GM12878 (cell line): ENCODE results near the gene MAPK13. TPM values are rescaled to one million over a fixed set of nuclear protein-coding genes. Genes with fewer than 3 reads are reported as not detected.
A peak's percentile ranks its signal among the peaks of the same experiment; 100 is the strongest.

ENCODE experiments used
- ATAC-seq: fragments of 200-7000 bp; cut with Tn5 transposase; 3 replicates; pipeline ENCODE4 v1.9.1; 2020; ENCODE audit warnings: mild to moderate bottlenecking, moderate library complexity
- BruUV-seq: library from RNA; stranded (reverse); fragments of 400-500 nt; replicated peaks from 2 replicates; lab custom pipeline; 2021; lab: Mats Ljungman, UMichigan
- CTCF ChIA-PET: fragments of 300-600 bp; sonication (Branson Sonifier 250); formaldehyde crosslinking; extraction: SDS; loops from one replicate; lab custom pipeline; 2021; ENCODE audit warnings: inconsistent platforms; lab: Yijun Ruan, JAX
- POLR2A ChIA-PET: fragments of 350-600 bp; formaldehyde crosslinking; extraction: SDS; loops from one replicate; lab custom pipeline; 2021; ENCODE audit warnings: inconsistent platforms; lab: Charles Lee
- RAD21 ChIA-PET: fragments of 300-600 bp; sonication (Branson Sonifier 250); formaldehyde crosslinking; loops from one replicate; lab custom pipeline; 2023; ENCODE audit warnings: antibody characterized with exemption; ENCODE audit not compliant: unreplicated experiment; lab: Charles Lee
- SMC1A ChIA-PET: fragments of 300-600 bp; sonication (Branson Sonifier 250); formaldehyde crosslinking; loops from one replicate; lab custom pipeline; 2023; ENCODE audit not compliant: unreplicated experiment, uncharacterized antibody; lab: Charles Lee
- DNase-seq: peaks from one replicate; pipeline ENCODE4 v3.0.0-alpha.2; 2011; ENCODE audit warnings: low read depth, low spot score
- FAIRE-seq: peaks from 3 replicates; lab custom pipeline; 2011; peaks lifted over from hg19 to GRCh38; lab: Jason Lieb, UNC
- H2AFZ ChIP-seq: 2 replicates; pipeline ENCODE4 v1.6.0; 2011; ENCODE audit warnings: low read depth, low read length, control low read depth; ENCODE audit not compliant: control insufficient read depth
- H3K27ac ChIP-seq: 2 replicates; pipeline ENCODE4 v1.5.1; 2011; ENCODE audit warnings: control low read depth; ENCODE audit not compliant: control insufficient read depth, insufficient read depth
- H3K27me3 ChIP-seq, 2 experiments: replicated peaks in 1 of 2; 2 replicates each; pipeline versions ENCODE4 v1.6.0 to v1.6.1; 2011; ENCODE audit warnings: low read length in 1 of 2; ENCODE audit not compliant: control insufficient read depth in 2 of 2, insufficient read depth in 2 of 2
- H3K36me3 ChIP-seq, 2 experiments: 2 replicates each; pipeline ENCODE4 v1.5.1; 2011; ENCODE audit warnings: low read length in 1 of 2; ENCODE audit not compliant: control insufficient read depth in 2 of 2, insufficient read depth in 2 of 2
- H3K4me1 ChIP-seq: 2 replicates; pipeline ENCODE4 v1.6.1; 2011; ENCODE audit warnings: mild to moderate bottlenecking, low read length, moderate library complexity, mixed read lengths; ENCODE audit not compliant: control insufficient read depth, insufficient read depth
- H3K4me2 ChIP-seq: 2 replicates; pipeline ENCODE4 v1.6.0; 2011; ENCODE audit warnings: control low read depth; ENCODE audit not compliant: control insufficient read depth, insufficient read depth
- H3K4me3 ChIP-seq: fragments of 200-600 bp; sonication (generic); 2 replicates; pipeline ENCODE4 v1.5.1; 2016
- H3K79me2 ChIP-seq: 2 replicates; pipeline ENCODE4 v1.6.0; 2011; ENCODE audit warnings: low read length; ENCODE audit not compliant: control insufficient read depth, insufficient read depth
- H3K9ac ChIP-seq: 2 replicates; pipeline ENCODE4 v1.8.0; 2011; ENCODE audit warnings: low read length, control low read depth, mixed read lengths; ENCODE audit not compliant: control insufficient read depth, insufficient read depth
- H3K9me3 ChIP-seq: replicated peaks from 3 replicates; pipeline ENCODE4 v1.5.1; 2011; ENCODE audit warnings: mild to moderate bottlenecking, low read length; ENCODE audit not compliant: control insufficient read depth, insufficient read depth
- H4K20me1 ChIP-seq: 2 replicates; pipeline ENCODE4 v1.6.0; 2011; ENCODE audit not compliant: control insufficient read depth, insufficient read depth
- ESRRA ChIP-seq: IDR thresholded peaks from 2 replicates; pipeline ENCODE4 v1.6.1; 2012; ENCODE audit warnings: mild to moderate bottlenecking, low read length, improper control_type of control experiment
- IKZF2 ChIP-seq, 2 experiments: fragments of 450-650 bp; IDR thresholded peaks; 2 replicates each; pipeline ENCODE4 v1.6.1; 2017; ENCODE audit warnings: mild to moderate bottlenecking in 2 of 2, moderate library complexity in 2 of 2
- SMAD5 ChIP-seq: IDR thresholded peaks from 2 replicates; pipeline ENCODE4 v1.6.1; 2016; ENCODE audit warnings: antibody characterized with exemption, low read depth
- STAT3 ChIP-seq: IDR thresholded peaks from 2 replicates; pipeline ENCODE4 v1.6.1; 2011; ENCODE audit warnings: low read depth, low read length, improper control_type of control experiment
- WGBS: methylation state at CpG from one replicate; pipeline ENCODE4 v1.1.6; 2016; ENCODE audit warnings: low lambda C conversion rate; ENCODE audit not compliant: insufficient replicate concordance, insufficient coverage; ENCODE audit errors: missing lambda C conversion rate; 5-methylcytosine and 5-hydroxymethylcytosine counted together
- in situ Hi-C: fragments of 300-500 bp; cut with MboI; formaldehyde crosslinking; loops from 9 replicates; pipeline ENCODE4 v1.14.3; 2018; ENCODE audit warnings: mixed read lengths
- intact Hi-C: fragments of 100-400 bp; cut with micrococcal nuclease; formaldehyde crosslinking; loops from one replicate; pipeline ENCODE4 v1.14.2; 2022; ENCODE audit not compliant: unreplicated experiment
- polyA plus RNA-seq, 11 experiments: library from polyadenylated mRNA; depleted of rRNA in 4 of 11; unstranded in 6 of 11; stranded (reverse) in 5 of 11; fragments of >200 nt; fragmentation: Nextera tagmentation in 4 of 11; fragmentation: Illumina TruSeq in 1 of 11; extraction: Ambion mirVana in 4 of 11; extraction: Trizol in 1 of 11; gene quantifications; 1 replicate in 1 of 11; 2 replicates in 10 of 11; pipeline versions ENCODE4 v1.2.1 to v1.2.3, GENCODE V29; 2011 to 2016; ENCODE audit warnings: inconsistent platforms in 2 of 11, missing spikeins in 2 of 11, low read depth in 1 of 11
- total RNA-seq, 4 experiments: library from RNA; depleted of rRNA in 3 of 4; stranded (reverse); fragments of >200 nt in 3 of 4; fragmentation: Illumina TruSeq in 1 of 4; extraction: Trizol in 1 of 4; gene quantifications; 2 replicates each; pipeline versions ENCODE4 v1.2.1 to v1.2.3, GENCODE V29; 2013 to 2021
- TF ChIP-seq, protein P1 (sequence below): IDR thresholded peaks from 2 replicates; pipeline ENCODE4 v1.6.1; 2012; ENCODE audit warnings: mild to moderate bottlenecking, low read depth, low read length
- TF ChIP-seq, protein P2 (sequence below): IDR thresholded peaks from 2 replicates; pipeline ENCODE4 v1.6.1; 2011; ENCODE audit warnings: low read depth, mild to moderate bottlenecking, low read length, moderate library complexity, borderline replicate concordance; ENCODE audit errors: extremely low read depth

The MAPK13 gene
- total and polyA plus RNA-seq, 10 of the 15 experiments (the other 5 are each of a cell fraction or from before 2014, with no cell fraction given), result 1.8 to 48.0 (median 37.5) TPM

DNA sequence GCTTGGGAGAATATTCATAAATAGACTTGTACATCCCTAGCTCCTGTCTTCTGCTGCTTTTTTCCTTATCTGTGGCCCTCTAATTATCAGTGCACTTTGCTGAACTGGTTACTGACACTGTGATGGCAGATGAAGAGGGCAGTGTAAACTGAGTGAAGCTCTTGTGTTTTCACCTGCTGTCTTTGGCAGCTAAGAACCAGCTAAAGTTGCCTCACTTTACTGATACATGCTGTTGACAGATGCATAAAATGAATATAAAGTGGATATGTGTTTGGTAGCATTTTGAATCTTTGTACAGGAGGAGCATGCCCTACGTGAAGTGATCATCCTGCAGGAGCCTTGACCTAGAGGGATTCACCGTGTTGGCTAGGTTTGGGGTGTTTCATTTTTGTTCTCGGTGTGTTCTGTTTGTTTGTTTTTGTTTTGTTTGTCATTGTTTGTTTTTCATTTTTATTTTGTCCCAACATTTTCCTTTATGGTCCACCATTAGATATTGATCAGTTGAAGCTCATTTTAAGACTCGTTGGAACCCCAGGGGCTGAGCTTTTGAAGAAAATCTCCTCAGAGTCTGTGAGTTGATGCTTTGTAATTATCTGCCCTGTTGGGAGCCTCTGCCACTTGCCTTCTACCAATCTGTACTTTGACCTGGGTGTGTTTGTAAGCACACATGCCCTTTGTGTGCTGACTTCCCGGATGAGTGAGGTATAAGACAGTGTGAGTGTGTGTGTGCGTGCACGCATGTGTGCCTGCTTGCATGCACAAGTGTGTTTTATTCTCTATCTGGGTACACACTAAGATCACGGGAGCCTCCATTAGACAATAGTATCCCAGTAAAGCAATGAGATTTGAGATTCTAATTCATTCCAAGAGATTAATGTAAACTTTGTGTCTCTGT, 34.6 kb upstream of the MAPK13 start:
- WGBS, result 80% methylated on average over 8 of the region's 8 CpGs
- Histone ChIP-seq H3K4me1 (peaks cover 7% of the 10 kb centered on the region; the same call in 1 of the 2 replicates), H3K79me2 (no peaks in the 10 kb centered on the region), H3K27me3 (no peaks in the 10 kb centered on the region), H3K9me3 (no peaks in the 10 kb centered on the region), H4K20me1 (no peaks in the 10 kb centered on the region), H3K4me2 (no peak overlapping the region), H3K36me3 (peaks cover 1 to 8% of the 10 kb centered on the region in 2 experiments; a peak in 2 of 4 replicates), H3K4me3 (no peak overlapping the region), H3K27ac (no peak overlapping the region), H2AFZ (no peak overlapping the region), H3K9ac (no peak overlapping the region)
- ATAC-seq (peak; percentile 56), FAIRE-seq (no peak), DNase-seq (no peak)
- TF ChIP-seq IKZF2 (IDR thresholded peaks at IDR 0.05), result 0 out of 4 replicates have a peak, but pooled peaks of 1 of the 2 experiments have one; percentile 1
- TF ChIP-seq, protein P1, sequence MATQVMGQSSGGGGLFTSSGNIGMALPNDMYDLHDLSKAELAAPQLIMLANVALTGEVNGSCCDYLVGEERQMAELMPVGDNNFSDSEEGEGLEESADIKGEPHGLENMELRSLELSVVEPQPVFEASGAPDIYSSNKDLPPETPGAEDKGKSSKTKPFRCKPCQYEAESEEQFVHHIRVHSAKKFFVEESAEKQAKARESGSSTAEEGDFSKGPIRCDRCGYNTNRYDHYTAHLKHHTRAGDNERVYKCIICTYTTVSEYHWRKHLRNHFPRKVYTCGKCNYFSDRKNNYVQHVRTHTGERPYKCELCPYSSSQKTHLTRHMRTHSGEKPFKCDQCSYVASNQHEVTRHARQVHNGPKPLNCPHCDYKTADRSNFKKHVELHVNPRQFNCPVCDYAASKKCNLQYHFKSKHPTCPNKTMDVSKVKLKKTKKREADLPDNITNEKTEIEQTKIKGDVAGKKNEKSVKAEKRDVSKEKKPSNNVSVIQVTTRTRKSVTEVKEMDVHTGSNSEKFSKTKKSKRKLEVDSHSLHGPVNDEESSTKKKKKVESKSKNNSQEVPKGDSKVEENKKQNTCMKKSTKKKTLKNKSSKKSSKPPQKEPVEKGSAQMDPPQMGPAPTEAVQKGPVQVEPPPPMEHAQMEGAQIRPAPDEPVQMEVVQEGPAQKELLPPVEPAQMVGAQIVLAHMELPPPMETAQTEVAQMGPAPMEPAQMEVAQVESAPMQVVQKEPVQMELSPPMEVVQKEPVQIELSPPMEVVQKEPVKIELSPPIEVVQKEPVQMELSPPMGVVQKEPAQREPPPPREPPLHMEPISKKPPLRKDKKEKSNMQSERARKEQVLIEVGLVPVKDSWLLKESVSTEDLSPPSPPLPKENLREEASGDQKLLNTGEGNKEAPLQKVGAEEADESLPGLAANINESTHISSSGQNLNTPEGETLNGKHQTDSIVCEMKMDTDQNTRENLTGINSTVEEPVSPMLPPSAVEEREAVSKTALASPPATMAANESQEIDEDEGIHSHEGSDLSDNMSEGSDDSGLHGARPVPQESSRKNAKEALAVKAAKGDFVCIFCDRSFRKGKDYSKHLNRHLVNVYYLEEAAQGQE, result no peak
- TF ChIP-seq, protein P2, sequence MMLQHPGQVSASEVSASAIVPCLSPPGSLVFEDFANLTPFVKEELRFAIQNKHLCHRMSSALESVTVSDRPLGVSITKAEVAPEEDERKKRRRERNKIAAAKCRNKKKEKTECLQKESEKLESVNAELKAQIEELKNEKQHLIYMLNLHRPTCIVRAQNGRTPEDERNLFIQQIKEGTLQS, result no peak
- TF ChIP-seq ESRRA, result no peak
- no peak for TF ChIP-seq STAT3
- no peak for TF ChIP-seq SMAD5
- SMC1A ChIA-PET, result interaction anchor here (0.8 to 8.8 kb wide), 35 partner anchors 9 to 359 kb away, joined by 3 to 167 read pairs (median 4); partner anchors contain the start of genes ARMC12, MAPK14 and SLC26A8
- intact Hi-C loops, result loop anchor here (1.0 kb wide), 1 partner anchor 68 kb away; the partner anchor contains the start of gene MAPK14
- RAD21 ChIA-PET, result interaction anchor here (0.6 to 9.0 kb wide), 17 partner anchors 13 to 360 kb away, joined by 3 to 140 read pairs (median 4); partner anchors contain the start of gene MAPK14
- POLR2A ChIA-PET, result interaction anchor here (0.7 to 4.1 kb wide), 6 partner anchors 20 to 74 kb away, joined by 3 to 27 read pairs (median 3); partner anchors contain the start of gene MAPK14
- CTCF ChIA-PET, result interaction anchor here (0.6 to 6.6 kb wide), 43 partner anchors 9 to 438 kb away, joined by 3 to 165 read pairs (median 7); partner anchors contain the start of genes ARMC12, MAPK14, SLC26A8 and SRPK1
- in situ Hi-C loops, result loop anchor here (5.0 kb wide), 1 partner anchor 68 kb away; the partner anchor contains the start of gene MAPK14
- no TSS peak for BruUV-seq
